ENCODE results near the gene UCN2. TPM values are rescaled to one million over a fixed set of nuclear protein-coding genes. Genes with fewer than 3 reads are reported as not detected.

UCN2 gene
- total and polyA plus RNA-seq, 11 donors = 0.11 to 0.35 (median 0.24) TPM; not detected in 4

DNA sequence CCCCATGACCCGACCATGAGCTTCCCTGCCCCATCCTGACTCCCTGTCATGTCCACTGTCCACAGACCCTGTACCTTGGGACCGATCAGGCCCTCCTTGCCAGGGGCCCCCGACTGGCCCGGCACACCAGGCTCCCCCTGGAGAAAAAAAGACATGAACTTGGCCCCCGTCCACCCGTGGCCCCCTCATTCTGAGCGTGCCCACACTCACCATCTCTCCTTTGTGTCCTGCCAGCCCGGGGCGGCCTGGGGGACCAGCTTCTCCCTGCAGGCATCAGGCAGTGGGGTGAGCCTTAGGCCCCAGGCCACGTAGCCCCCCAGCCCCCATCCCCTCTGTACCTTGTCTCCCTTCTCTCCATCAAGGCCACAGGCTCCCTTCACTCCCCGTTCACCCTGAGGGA is 3.9 kb upstream of the UCN2 start:
- Histone ChIP-seq H3K4me1 (peaks cover 0 to 25% (median 0%) of the 10 kb centered on the region in 12 donors), H3K27ac (no peak overlapping the region), H3K4me3 (no peak overlapping the region), H3K27me3 (no peaks in the 10 kb centered on the region), H3K9me3 (no peaks in the 10 kb centered on the region), H3K36me3 (no peaks in the 10 kb centered on the region)
- WGBS, 4 donors = 88 to 94% (median 91%) methylated on average over 11 of the region's 11 CpGs
- DNase-seq (no peak), ATAC-seq (no peak)
- TF ChIP-seq, protein P1, sequence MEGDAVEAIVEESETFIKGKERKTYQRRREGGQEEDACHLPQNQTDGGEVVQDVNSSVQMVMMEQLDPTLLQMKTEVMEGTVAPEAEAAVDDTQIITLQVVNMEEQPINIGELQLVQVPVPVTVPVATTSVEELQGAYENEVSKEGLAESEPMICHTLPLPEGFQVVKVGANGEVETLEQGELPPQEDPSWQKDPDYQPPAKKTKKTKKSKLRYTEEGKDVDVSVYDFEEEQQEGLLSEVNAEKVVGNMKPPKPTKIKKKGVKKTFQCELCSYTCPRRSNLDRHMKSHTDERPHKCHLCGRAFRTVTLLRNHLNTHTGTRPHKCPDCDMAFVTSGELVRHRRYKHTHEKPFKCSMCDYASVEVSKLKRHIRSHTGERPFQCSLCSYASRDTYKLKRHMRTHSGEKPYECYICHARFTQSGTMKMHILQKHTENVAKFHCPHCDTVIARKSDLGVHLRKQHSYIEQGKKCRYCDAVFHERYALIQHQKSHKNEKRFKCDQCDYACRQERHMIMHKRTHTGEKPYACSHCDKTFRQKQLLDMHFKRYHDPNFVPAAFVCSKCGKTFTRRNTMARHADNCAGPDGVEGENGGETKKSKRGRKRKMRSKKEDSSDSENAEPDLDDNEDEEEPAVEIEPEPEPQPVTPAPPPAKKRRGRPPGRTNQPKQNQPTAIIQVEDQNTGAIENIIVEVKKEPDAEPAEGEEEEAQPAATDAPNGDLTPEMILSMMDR (IDR thresholded peaks at IDR 0.05) = no peak
- no peak for TF ChIP-seq POLR2A (IDR thresholded peaks at IDR 0.05)
- intact Hi-C loops (cut with DNase I) = no loop called here

DNA sequence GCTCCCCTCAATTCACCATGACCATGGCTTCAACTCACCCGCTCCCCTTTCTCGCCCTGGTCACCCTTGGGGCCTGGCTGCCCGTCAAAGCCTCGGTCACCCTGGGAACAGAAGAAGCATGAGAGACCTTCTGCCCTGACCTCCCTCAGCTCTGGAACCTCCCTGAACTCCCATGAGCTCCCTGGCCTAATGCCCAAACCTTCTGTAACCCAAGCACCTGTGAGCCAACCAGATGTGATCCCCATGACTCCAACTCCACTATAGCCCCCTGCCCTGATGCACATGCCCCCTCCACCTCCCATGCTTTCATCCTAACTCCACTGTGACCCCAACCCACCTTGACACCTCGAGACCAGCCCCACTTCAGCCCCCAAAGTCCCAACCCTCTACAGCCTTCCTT is 3.5 kb upstream of the UCN2 start:
- no peak for DNase-seq
- 88 to 98% (median 91%) methylated on average over 5 of the region's 5 CpGs for WGBS, 4 donors

GRCh38 chr3:48566401-48566760 is 2.8 kb upstream of the UCN2 start:
- no peaks in the 10 kb centered on the region for H3K36me3 ChIP-seq
- H3K27ac ChIP-seq = no peak overlapping the region
- no peak for TF ChIP-seq POLR2A (IDR thresholded peaks at IDR 0.05)
- TF ChIP-seq, protein P1 (IDR thresholded peaks at IDR 0.05) = no peak
- intact Hi-C loops (cut with DNase I) = no loop called here
- H3K4me1 ChIP-seq = peaks cover 0 to 28% (median 0%) of the 10 kb centered on the region in 12 donors
- DNase-seq (no peak), ATAC-seq (no peak)
- H3K9me3 ChIP-seq = no peaks in the 10 kb centered on the region
- H3K4me3 ChIP-seq = no peak overlapping the region
- H3K27me3 ChIP-seq = no peaks in the 10 kb centered on the region
- WGBS, 4 donors = 86 to 96% (median 92%) methylated on average over 5 to 9 of the region's 9 CpGs

More for the DNA sequence above, 3.5 kb upstream of the UCN2 start:
- intact Hi-C loops (cut with DNase I) = no loop called here
- TF ChIP-seq, protein P1 (IDR thresholded peaks at IDR 0.05) = no peak
- TF ChIP-seq POLR2A (IDR thresholded peaks at IDR 0.05) = no peak
- Histone ChIP-seq H3K4me3 (no peak overlapping the region), H3K4me1 (peaks cover 0 to 25% (median 0%) of the 10 kb centered on the region in 12 donors), H3K36me3 (no peaks in the 10 kb centered on the region), H3K27ac (no peak overlapping the region), H3K27me3 (no peaks in the 10 kb centered on the region), H3K9me3 (no peaks in the 10 kb centered on the region)
- no peak for ATAC-seq

DNA sequence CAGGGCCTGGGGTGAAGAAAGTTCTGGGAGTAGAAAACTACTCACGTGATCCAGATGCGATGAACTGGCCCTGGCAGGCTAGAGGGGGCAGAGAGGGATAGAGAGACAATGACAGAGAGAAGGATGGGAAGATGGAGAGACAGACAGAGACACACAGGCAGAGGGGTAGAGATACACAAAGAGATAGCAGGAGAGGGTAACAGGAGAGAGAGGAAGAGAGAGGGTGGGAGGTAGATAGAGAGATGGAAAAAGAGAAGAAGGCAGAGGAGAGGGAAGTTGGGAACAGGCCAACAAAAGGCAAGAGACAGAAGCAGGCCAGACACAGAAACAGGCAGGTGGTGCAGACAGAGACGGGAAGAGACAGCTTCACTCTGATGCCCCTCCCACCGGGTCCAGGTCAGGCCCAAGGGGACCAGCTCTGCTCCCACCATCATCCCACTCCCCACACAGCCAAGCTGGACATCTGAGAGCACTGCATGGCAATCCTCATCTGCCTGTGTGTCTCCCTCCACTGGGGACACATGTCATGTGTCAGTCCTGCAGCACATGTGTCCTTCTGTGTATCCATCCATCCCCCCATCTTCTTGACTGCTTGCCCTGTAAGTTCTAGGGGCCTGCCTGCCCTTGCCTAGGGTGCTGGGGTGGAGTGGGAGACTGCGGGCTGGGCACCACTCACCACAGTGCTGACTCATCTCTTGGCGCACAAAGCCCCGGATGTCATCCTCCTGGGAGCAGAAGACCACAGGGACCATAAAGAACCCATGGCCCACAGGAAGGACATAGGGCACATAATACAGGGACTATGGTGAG is 2.2 kb upstream of the UCN2 start:
- Histone ChIP-seq H3K36me3 (no peaks in the 10 kb centered on the region), H3K27ac (no peak overlapping the region), H3K4me1 (peaks cover 0 to 34% (median 4%) of the 10 kb centered on the region in 12 donors), H3K27me3 (no peaks in the 10 kb centered on the region), H3K9me3 (no peaks in the 10 kb centered on the region), H3K4me3 (no peak overlapping the region)
- TF ChIP-seq, protein P1 (IDR thresholded peaks at IDR 0.05) = no peak
- no peak for TF ChIP-seq POLR2A (IDR thresholded peaks at IDR 0.05)
- intact Hi-C loops (cut with DNase I) = no loop called here
- 56 to 68% (median 63%) methylated on average over 7 of the region's 7 CpGs for WGBS, 4 donors
- DNase-seq = no peak
- ATAC-seq = no peak
